Esophagus muscularis mucosa (tissue), 4 donors: Measurements from ENCODE around the gene KCNAB3. TPM values are rescaled to one million over a fixed set of nuclear protein-coding genes. Genes with fewer than 3 reads are reported as not detected.

Experiments
- DNase-seq: peaks from one replicate; pipeline ENCODE4 v3.0.0-alpha.2; 2017; ENCODE audit errors: extremely low spot score
- H3K27ac ChIP-seq, 4 donors: fragments of 200-600 bp; sonication (generic); replicated peaks in 1 of 4; 1 replicate in 3 of 4; 2 replicates in 1 of 4; pipeline ENCODE4 v1.5.1; 2016 to 2019; ENCODE audit warnings: mild to moderate bottlenecking in 1 of 4
- H3K27me3 ChIP-seq, 4 donors: fragments of 200-600 bp; sonication (generic); one replicate each; pipeline versions ENCODE4 v1.5.1 to v1.6.0; 2016 to 2019
- H3K36me3 ChIP-seq, 4 donors: fragments of 200-600 bp; sonication (generic); one replicate each; pipeline ENCODE4 v1.5.1; 2016 to 2019
- H3K4me1 ChIP-seq, 4 donors: fragments of 200-600 bp; sonication (generic); one replicate each; pipeline ENCODE4 v1.5.1; 2016 to 2019
- H3K4me3 ChIP-seq, 4 donors: fragments of 200-600 bp; sonication (generic); 1 replicate in 2 of 4; 2 replicates in 2 of 4; pipeline ENCODE4 v1.5.1; 2016 to 2019; ENCODE audit warnings: mild to moderate bottlenecking in 4 of 4, moderate library complexity in 1 of 4
- H3K9me3 ChIP-seq, 4 donors: fragments of 200-600 bp; sonication (generic); 1 replicate in 3 of 4; 2 replicates in 1 of 4; pipeline ENCODE4 v1.5.1; 2016 to 2019
- CTCF ChIP-seq, 3 experiments: fragments of 200-600 bp in 2 of 3; fragments of 450-650 bp in 1 of 3; sonication (generic) in 2 of 3; IDR thresholded peaks; one replicate each; pipeline ENCODE4 v1.5.1; 2017 to 2019; ENCODE audit warnings: antibody characterized with exemption in 3 of 3, mild to moderate bottlenecking in 2 of 3, moderate library complexity in 1 of 3
- EP300 ChIP-seq: sonication (generic); formaldehyde crosslinking; IDR thresholded peaks from one replicate; pipeline ENCODE4 v1.6.1; 2017; ENCODE audit warnings: antibody characterized with exemption
- POLR2A ChIP-seq: fragments of 450-650 bp; IDR thresholded peaks from one replicate; pipeline ENCODE4 v1.6.1; 2017; ENCODE audit warnings: antibody characterized with exemption, moderate library complexity, mild to moderate bottlenecking, low read depth
- POLR2AphosphoS5 ChIP-seq, 2 donors: sonication (generic); formaldehyde crosslinking; IDR thresholded peaks; one replicate each; pipeline ENCODE4 v1.6.1; 2017; ENCODE audit warnings: antibody characterized with exemption in 2 of 2
- WGBS: methylation state at CpG from one replicate; pipeline ENCODE4 v1.1.5; 2018; 5-methylcytosine and 5-hydroxymethylcytosine counted together
- intact Hi-C: fragments of 100-400 bp; cut with DNase I; formaldehyde crosslinking; loops from one replicate; pipeline ENCODE4 v1.15.1; 2023
- total RNA-seq, 4 donors: library from RNA; depleted of rRNA; stranded (reverse); fragments of >200 nt; gene quantifications; one replicate each; pipeline versions ENCODE4 v1.1.0 to v1.2.1, GENCODE V29; 2016

Gene KCNAB3
- total RNA-seq, 4 donors from 2014 or later = 0.23 to 1.2 (median 0.41) TPM

DNA sequence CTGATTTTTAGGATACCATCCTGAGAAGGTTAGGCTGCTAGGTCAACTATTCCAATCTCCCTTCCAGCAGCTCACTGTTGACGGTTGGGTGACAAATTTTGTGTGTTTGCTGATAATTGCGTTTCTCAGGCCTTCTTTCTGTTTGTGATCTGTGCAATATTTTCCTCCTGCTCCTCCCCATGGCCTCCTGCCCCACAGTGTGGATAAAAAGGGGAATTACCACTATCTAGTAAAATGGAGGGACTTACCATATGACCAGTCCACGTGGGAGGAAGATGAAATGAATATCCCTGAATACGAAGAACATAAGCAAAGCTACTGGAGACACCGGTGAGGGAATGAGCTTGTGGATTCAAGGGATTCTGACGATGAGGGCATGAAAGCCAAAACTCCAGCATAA is 31.9 kb downstream of the KCNAB3 start:
- 26% methylated on average over 6 of the region's 6 CpGs for WGBS
- Histone ChIP-seq H3K9me3 (no peaks in the 10 kb centered on the region), H3K4me1 (no peaks in the 10 kb centered on the region), H3K4me3 (no peak overlapping the region), H3K36me3 (peaks cover 36 to 100% (median 84%) of the 10 kb centered on the region in 4 donors), H3K27me3 (no peaks in the 10 kb centered on the region), H3K27ac (no peak overlapping the region)
- intact Hi-C loops = loop anchor here (5.0 kb wide), 1 partner anchor 35 kb away; no protein-coding TSS in a partner anchor
- peak; percentile 43 to 73 (median 59) for TF ChIP-seq CTCF (IDR thresholded peaks at IDR 0.05)
- no peak for TF ChIP-seq POLR2AphosphoS5 (IDR thresholded peaks at IDR 0.05)
- no peak for DNase-seq

- no peak for TF ChIP-seq EP300
- no peak for TF ChIP-seq POLR2AphosphoS5 (IDR thresholded peaks at IDR 0.05)
- no peak for TF ChIP-seq POLR2A
- no peak for TF ChIP-seq CTCF (IDR thresholded peaks at IDR 0.05)
- WGBS = 82% methylated on average over 13 of the region's 13 CpGs
- Histone ChIP-seq H3K36me3 (peaks cover 36 to 99% (median 78%) of the 10 kb centered on the region in 4 donors), H3K27ac (no peak overlapping the region), H3K4me3 (no peak overlapping the region), H3K27me3 (no peaks in the 10 kb centered on the region), H3K4me1 (no peaks in the 10 kb centered on the region), H3K9me3 (no peaks in the 10 kb centered on the region)
- no peak for DNase-seq
- intact Hi-C loops = loop anchor here (5.0 kb wide), 1 partner anchor 35 kb away; no protein-coding TSS in a partner anchor
These were observed 32.6 kb downstream of the KCNAB3 start for GRCh38 chr17:7897090-7897489.

DNA sequence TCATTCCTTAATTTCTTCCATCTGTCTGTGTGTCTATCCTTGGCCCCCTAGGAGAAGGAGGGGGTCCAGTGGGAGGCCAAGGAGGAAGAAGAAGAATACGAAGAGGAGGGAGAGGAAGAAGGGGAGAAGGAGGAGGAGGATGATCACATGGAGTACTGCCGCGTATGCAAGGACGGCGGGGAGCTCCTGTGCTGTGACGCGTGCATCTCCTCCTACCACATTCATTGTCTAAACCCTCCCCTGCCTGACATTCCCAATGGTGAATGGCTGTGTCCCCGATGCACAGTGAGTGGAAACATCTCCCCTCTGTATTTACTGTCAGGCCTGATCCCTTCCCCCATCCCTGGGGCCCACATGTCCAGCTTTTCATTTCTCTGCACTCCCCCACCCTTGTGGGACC is 34.8 kb downstream of the KCNAB3 start:
- Histone ChIP-seq H3K4me1 (peaks cover 4 to 11% (median 7%) of the 10 kb centered on the region in 4 donors), H3K27me3 (no peaks in the 10 kb centered on the region), H3K4me3 (no peak overlapping the region), H3K9me3 (no peaks in the 10 kb centered on the region), H3K27ac (no peak overlapping the region), H3K36me3 (peaks cover 35 to 92% (median 69%) of the 10 kb centered on the region in 4 donors)
- 85% methylated on average over 8 of the region's 8 CpGs for WGBS
- no peak for DNase-seq
- TF ChIP-seq POLR2AphosphoS5 (IDR thresholded peaks at IDR 0.05) (no peak), CTCF (IDR thresholded peaks at IDR 0.05) (no peak), POLR2A (no peak), EP300 (no peak)
- intact Hi-C loops = loop anchor here (5.0 kb wide), 2 partner anchors 33 to 73 kb away; no protein-coding TSS in a partner anchor

- DNase-seq = no peak
- Histone ChIP-seq H3K4me3 (no peak overlapping the region), H3K36me3 (peaks cover 29 to 86% (median 62%) of the 10 kb centered on the region in 4 donors), H3K27ac (no peak overlapping the region), H3K4me1 (peaks cover 10 to 17% (median 13%) of the 10 kb centered on the region in 4 donors), H3K27me3 (no peaks in the 10 kb centered on the region), H3K9me3 (no peaks in the 10 kb centered on the region)
- WGBS = 83% methylated on average over 9 of the region's 9 CpGs
- TF ChIP-seq POLR2A = no peak
- TF ChIP-seq POLR2AphosphoS5 (IDR thresholded peaks at IDR 0.05) = no peak
- TF ChIP-seq CTCF (IDR thresholded peaks at IDR 0.05) = no peak
- no peak for TF ChIP-seq EP300
- intact Hi-C loops = loop anchor here (5.0 kb wide), 1 partner anchor 72 kb away; no protein-coding TSS in a partner anchor
These were observed 35.4 kb downstream of the KCNAB3 start for GRCh38 chr17:7894226-7894625.
